ENCODE measurements around the gene PRKCA. TPM values are rescaled to one million over a fixed set of nuclear protein-coding genes. Genes with fewer than 3 reads are reported as not detected.

Gene PRKCA
- total and polyA plus RNA-seq, 2 donors (not counting 3 experiments of a cell fraction or from before 2014, with no cell fraction given) = 7.5 to 34.2 TPM

DNA sequence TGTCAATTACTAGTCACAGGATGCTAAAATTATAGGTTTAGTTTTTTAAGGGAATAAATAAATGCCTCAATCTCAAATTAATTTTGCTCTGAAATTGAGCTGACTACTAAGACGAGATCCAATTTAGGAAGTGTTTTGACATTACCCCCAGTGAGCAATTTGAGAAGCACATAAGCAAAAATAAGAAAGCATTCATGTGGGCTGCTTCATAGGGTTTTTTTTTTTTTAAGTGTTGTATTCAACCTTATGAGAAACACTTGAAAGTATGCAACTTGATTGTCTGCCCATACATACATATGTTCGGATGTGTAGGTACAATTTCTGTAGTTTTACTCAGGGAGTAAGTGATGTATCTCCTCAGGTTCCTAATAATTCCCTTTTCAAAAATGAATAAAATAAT, 77.6 kb downstream of the PRKCA start:
- Histone ChIP-seq H3K36me3 (ENCODE audit: control insufficient read depth in 2 of 2, extremely low read depth in 1 of 2, insufficient read depth in 2 of 2, low read length in 2 of 2) (no peaks in the 10 kb centered on the region), H3K9me3 (replicated peaks; ENCODE audit: control insufficient read depth, insufficient read depth, low read length) (no peaks in the 10 kb centered on the region), H3K27me3 (ENCODE audit: control insufficient read depth in 2 of 2, insufficient read depth in 2 of 2, low read length in 2 of 2) (no peaks in the 10 kb centered on the region), H3K4me3 (replicated peaks in 1 of 3; ENCODE audit: insufficient read depth in 1 of 3, low read depth in 1 of 3, low read length in 3 of 3) (no peak overlapping the region), H2AFZ (ENCODE audit: low read depth, low read length) (no peak overlapping the region), H3K9ac (replicated peaks; ENCODE audit: extremely low read depth, insufficient read depth, low read length) (no peak overlapping the region), H4K20me1 (replicated peaks; ENCODE audit: control insufficient read depth, extremely low read depth, insufficient read depth, low read length) (no peaks in the 10 kb centered on the region), H3K27ac (ENCODE audit: insufficient read depth, low read depth, low read length) (no peak overlapping the region), H3K79me2 (ENCODE audit: control insufficient read depth, insufficient read depth, low read length) (peaks cover 15% of the 10 kb centered on the region), H3K9me1 (replicated peaks; ENCODE audit: control insufficient read depth, extremely low read depth, insufficient read depth, low read length) (no peaks in the 10 kb centered on the region), H3K4me2 (ENCODE audit: insufficient read depth, low read length) (no peak overlapping the region), H3K4me1 (ENCODE audit: control insufficient read depth, extremely low read depth, insufficient read depth, low read length) (no peaks in the 10 kb centered on the region)
- DNase-seq (ENCODE audit: low read depth, low spot score) (no peak), FAIRE-seq (no peak)
- TF ChIP-seq POLR2A (IDR thresholded peaks at IDR 0.05; ENCODE audit: low read depth, low read length) (no peak), JUN (IDR thresholded peaks at IDR 0.05; ENCODE audit: borderline replicate concordance, insufficient read depth, insufficient read length, low read depth) (no peak), GATA2 (IDR thresholded peaks at IDR 0.05; ENCODE audit: insufficient read depth, insufficient read length, low read depth, low read length) (no peak), EZH2 (IDR thresholded peaks at IDR 0.05; ENCODE audit: borderline replicate concordance, low read depth, low read length, severe bottlenecking) (no peak), POLR2AphosphoS5 (IDR thresholded peaks at IDR 0.05; ENCODE audit: insufficient read depth, low read depth, low read length) (no peak), MYC (IDR thresholded peaks at IDR 0.05; ENCODE audit: low read depth, low read length) (no peak), FOS (IDR thresholded peaks at IDR 0.05; ENCODE audit: borderline replicate concordance, insufficient read depth, low read length) (no peak)
- TF ChIP-seq, protein P1, sequence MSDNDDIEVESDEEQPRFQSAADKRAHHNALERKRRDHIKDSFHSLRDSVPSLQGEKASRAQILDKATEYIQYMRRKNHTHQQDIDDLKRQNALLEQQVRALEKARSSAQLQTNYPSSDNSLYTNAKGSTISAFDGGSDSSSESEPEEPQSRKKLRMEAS (IDR thresholded peaks at IDR 0.05; ENCODE audit: insufficient read depth, insufficient read length) = no peak
- TF ChIP-seq, protein P2, sequence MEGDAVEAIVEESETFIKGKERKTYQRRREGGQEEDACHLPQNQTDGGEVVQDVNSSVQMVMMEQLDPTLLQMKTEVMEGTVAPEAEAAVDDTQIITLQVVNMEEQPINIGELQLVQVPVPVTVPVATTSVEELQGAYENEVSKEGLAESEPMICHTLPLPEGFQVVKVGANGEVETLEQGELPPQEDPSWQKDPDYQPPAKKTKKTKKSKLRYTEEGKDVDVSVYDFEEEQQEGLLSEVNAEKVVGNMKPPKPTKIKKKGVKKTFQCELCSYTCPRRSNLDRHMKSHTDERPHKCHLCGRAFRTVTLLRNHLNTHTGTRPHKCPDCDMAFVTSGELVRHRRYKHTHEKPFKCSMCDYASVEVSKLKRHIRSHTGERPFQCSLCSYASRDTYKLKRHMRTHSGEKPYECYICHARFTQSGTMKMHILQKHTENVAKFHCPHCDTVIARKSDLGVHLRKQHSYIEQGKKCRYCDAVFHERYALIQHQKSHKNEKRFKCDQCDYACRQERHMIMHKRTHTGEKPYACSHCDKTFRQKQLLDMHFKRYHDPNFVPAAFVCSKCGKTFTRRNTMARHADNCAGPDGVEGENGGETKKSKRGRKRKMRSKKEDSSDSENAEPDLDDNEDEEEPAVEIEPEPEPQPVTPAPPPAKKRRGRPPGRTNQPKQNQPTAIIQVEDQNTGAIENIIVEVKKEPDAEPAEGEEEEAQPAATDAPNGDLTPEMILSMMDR (IDR thresholded peaks at IDR 0.05; ENCODE audit: extremely low read depth in 1 of 2, insufficient read depth in 1 of 2, low read depth in 1 of 2, low read length in 2 of 2) = no peak
- POLR2A ChIA-PET = no interaction called here
- CTCF ChIA-PET = interaction anchor here (0.7 kb wide), 1 partner anchor 11 kb away, joined by 3 read pairs; no protein-coding TSS in a partner anchor
- dilution Hi-C loops (cut with MboI; ENCODE audit: extremely low pct_ligation_motif_present, low sequenced_read_pairs) (no loop called here), intact Hi-C loops (cut with micrococcal nuclease) (no loop called here)
- BruUV-seq (replicated peaks) = no TSS peak

Measured in endothelial cell of umbilical vein (primary cell).